Breast epithelium (tissue), 3 donors: Measurements from ENCODE around the gene TMPRSS5.

Source experiments
- POLR2A ChIP-seq: fragments of 450-650 bp; IDR thresholded peaks from one replicate; pipeline ENCODE4 v1.6.1; 2016; ENCODE audit warnings: antibody characterized with exemption, mild to moderate bottlenecking, moderate library complexity
- TF ChIP-seq, protein P1 (sequence below), 3 donors: fragments of 450-650 bp; IDR thresholded peaks; one replicate each; pipeline ENCODE4 v1.5.1; 2016 to 2017; ENCODE audit warnings: antibody characterized with exemption in 3 of 3, mild to moderate bottlenecking in 3 of 3, moderate library complexity in 3 of 3

DNA sequence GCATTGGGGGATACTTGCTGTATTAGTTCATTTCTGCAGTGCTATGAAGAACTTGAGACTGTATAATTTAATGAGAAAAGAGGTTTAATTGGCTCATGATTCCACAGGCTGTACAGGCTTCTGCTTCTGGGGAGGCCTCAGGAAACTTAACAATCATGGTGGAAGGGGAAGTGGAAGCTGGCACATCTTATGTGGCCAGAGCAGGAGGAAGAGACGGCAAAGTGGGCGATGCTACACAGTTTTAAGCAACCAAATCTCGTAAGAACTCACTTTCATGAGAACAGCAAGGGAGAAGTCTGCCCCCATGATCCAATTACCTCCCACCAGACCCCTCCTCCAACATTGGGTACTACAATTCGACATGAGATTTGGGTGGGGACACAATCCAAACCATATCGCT, 55.1 kb downstream of the TMPRSS5 start:
- TF ChIP-seq, protein P1, sequence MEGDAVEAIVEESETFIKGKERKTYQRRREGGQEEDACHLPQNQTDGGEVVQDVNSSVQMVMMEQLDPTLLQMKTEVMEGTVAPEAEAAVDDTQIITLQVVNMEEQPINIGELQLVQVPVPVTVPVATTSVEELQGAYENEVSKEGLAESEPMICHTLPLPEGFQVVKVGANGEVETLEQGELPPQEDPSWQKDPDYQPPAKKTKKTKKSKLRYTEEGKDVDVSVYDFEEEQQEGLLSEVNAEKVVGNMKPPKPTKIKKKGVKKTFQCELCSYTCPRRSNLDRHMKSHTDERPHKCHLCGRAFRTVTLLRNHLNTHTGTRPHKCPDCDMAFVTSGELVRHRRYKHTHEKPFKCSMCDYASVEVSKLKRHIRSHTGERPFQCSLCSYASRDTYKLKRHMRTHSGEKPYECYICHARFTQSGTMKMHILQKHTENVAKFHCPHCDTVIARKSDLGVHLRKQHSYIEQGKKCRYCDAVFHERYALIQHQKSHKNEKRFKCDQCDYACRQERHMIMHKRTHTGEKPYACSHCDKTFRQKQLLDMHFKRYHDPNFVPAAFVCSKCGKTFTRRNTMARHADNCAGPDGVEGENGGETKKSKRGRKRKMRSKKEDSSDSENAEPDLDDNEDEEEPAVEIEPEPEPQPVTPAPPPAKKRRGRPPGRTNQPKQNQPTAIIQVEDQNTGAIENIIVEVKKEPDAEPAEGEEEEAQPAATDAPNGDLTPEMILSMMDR (IDR thresholded peaks at IDR 0.05): no peak
- no peak for TF ChIP-seq POLR2A
